GM18520 (cell line): ENCODE results near the gene AKT1S1.

Source experiments
- ATAC-seq: cut with Tn5 transposase; IDR thresholded peaks from one replicate; pipeline ENCODE4 v1.9.1; 2021; ENCODE audit not compliant: unreplicated experiment

The AKT1S1 gene

GRCh38 chr19:49870309-49870901, 6.8 kb downstream of the AKT1S1 start:
- no peak for ATAC-seq

- peak; percentile 78 for ATAC-seq
Observed at GRCh38 chr19:49869484-49870308, 7.5 kb downstream of the AKT1S1 start.

GRCh38 chr19:49869009-49869483, 8.1 kb downstream of the AKT1S1 start:
- peak; percentile 0 for ATAC-seq

- ATAC-seq = peak; percentile 24
Observed at GRCh38 chr19:49866933-49867782, 10.0 kb downstream of the AKT1S1 start, which contains the start of gene PNKP. TSS of gene PNKP (minus strand) at chr19:49867576. CDS start at chr19:49867204, 372 bp downstream.

GRCh38 chr19:49864890-49865289, 12.3 kb downstream of the AKT1S1 start:
- ATAC-seq = no peak

- no peak for ATAC-seq
Observed at GRCh38 chr19:49863935-49864320, 13.2 kb downstream of the AKT1S1 start.

GRCh38 chr19:49863254-49863934, 13.8 kb downstream of the AKT1S1 start:
- no peak for ATAC-seq

GRCh38 chr19:49862391-49863253, 14.5 kb downstream of the AKT1S1 start:
- ATAC-seq = no peak

GRCh38 chr19:49861541-49862378, 15.4 kb downstream of the AKT1S1 start:
- no peak for ATAC-seq

GRCh38 chr19:49861107-49861506, 16.0 kb downstream of the AKT1S1 start:
- no peak for ATAC-seq

GRCh38 chr19:49860336-49861102, 16.6 kb downstream of the AKT1S1 start:
- no peak for ATAC-seq

- ATAC-seq = no peak
Observed at GRCh38 chr19:49859682-49860335, 17.3 kb downstream of the AKT1S1 start.

- ATAC-seq = no peak
Observed at GRCh38 chr19:49858088-49858985, 18.8 kb downstream of the AKT1S1 start.

GRCh38 chr19:49857838-49858087, 19.4 kb downstream of the AKT1S1 start:
- no peak for ATAC-seq

GRCh38 chr19:49857061-49857837, 19.9 kb downstream of the AKT1S1 start:
- no peak for ATAC-seq

- no peak for ATAC-seq
Observed at GRCh38 chr19:49856574-49857021, 20.6 kb downstream of the AKT1S1 start.
